ENCODE data around the gene NUTM1.

Gene NUTM1

DNA sequence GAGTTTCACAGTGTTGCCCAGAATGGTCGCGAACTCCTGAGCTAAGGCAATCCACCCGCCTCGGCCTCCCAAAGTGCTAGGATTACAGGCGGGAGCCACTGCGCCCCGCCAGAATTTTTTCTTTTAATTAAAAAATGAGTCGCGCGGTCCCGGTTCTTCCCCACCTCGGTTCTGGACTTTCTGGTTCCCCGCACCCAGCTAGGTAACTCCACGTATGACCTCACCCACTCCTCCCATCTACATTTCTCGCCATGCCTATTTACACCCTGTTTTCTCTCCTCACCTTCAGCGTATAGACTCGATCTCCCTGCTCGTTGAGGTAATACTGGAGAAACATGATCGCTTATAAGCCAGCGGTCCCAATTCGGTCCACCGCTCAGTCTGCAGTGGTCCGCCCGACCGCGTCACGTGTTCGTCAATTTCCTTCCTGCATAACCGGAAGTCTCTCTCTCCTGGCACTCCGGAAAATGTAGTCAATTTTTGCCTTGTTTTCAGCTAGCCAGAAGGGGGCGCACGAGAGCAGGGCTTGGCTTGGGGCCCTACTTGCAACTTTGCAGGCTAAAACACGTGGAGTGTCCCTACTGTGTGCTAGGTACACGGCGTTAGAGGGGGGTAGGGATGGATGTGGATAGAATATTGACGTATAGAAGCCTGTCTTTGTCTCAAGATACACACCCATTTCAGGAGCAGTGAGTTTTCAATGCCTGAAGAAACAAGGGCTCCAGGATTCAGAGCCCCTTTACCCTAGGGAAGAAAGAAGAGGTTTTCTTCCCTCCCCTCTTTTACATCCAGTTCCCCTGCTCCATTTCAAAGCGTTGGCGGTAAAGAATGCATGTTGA is at the start of gene NUTM1, which contains the start of gene NOP10 (continued):
- TF ChIP-seq ZBTB7A (tag by site-specific recombination; IDR thresholded peaks at IDR 0.05; ENCODE audit: low read depth): no peak
- TF ChIP-seq, protein P1, sequence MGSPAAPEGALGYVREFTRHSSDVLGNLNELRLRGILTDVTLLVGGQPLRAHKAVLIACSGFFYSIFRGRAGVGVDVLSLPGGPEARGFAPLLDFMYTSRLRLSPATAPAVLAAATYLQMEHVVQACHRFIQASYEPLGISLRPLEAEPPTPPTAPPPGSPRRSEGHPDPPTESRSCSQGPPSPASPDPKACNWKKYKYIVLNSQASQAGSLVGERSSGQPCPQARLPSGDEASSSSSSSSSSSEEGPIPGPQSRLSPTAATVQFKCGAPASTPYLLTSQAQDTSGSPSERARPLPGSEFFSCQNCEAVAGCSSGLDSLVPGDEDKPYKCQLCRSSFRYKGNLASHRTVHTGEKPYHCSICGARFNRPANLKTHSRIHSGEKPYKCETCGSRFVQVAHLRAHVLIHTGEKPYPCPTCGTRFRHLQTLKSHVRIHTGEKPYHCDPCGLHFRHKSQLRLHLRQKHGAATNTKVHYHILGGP (tag by site-specific recombination; IDR thresholded peaks at IDR 0.05): no peak
- TF ChIP-seq, protein P2, sequence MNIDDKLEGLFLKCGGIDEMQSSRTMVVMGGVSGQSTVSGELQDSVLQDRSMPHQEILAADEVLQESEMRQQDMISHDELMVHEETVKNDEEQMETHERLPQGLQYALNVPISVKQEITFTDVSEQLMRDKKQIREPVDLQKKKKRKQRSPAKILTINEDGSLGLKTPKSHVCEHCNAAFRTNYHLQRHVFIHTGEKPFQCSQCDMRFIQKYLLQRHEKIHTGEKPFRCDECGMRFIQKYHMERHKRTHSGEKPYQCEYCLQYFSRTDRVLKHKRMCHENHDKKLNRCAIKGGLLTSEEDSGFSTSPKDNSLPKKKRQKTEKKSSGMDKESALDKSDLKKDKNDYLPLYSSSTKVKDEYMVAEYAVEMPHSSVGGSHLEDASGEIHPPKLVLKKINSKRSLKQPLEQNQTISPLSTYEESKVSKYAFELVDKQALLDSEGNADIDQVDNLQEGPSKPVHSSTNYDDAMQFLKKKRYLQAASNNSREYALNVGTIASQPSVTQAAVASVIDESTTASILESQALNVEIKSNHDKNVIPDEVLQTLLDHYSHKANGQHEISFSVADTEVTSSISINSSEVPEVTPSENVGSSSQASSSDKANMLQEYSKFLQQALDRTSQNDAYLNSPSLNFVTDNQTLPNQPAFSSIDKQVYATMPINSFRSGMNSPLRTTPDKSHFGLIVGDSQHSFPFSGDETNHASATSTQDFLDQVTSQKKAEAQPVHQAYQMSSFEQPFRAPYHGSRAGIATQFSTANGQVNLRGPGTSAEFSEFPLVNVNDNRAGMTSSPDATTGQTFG (tag by site-specific recombination; IDR thresholded peaks at IDR 0.05; ENCODE audit: borderline replicate concordance): no peak
- TF ChIP-seq ZEB2 (tag by site-specific recombination; IDR thresholded peaks at IDR 0.05): peak; percentile 88
- TF ChIP-seq ZNF2 (tag by site-specific recombination; IDR thresholded peaks at IDR 0.05): peak; percentile 29; the same call in 1 of the 2 replicates
- TF ChIP-seq, protein P3, sequence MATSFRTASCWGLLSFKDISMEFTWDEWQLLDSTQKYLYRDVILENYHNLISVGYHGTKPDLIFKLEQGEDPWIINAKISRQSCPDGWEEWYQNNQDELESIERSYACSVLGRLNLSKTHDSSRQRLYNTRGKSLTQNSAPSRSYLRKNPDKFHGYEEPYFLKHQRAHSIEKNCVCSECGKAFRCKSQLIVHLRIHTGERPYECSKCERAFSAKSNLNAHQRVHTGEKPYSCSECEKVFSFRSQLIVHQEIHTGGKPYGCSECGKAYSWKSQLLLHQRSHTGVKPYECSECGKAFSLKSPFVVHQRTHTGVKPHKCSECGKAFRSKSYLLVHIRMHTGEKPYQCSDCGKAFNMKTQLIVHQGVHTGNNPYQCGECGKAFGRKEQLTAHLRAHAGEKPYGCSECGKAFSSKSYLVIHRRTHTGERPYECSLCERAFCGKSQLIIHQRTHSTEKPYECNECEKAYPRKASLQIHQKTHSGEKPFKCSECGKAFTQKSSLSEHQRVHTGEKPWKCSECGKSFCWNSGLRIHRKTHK (tag by site-specific recombination; IDR thresholded peaks at IDR 0.05): no peak
- TF ChIP-seq, protein P4, sequence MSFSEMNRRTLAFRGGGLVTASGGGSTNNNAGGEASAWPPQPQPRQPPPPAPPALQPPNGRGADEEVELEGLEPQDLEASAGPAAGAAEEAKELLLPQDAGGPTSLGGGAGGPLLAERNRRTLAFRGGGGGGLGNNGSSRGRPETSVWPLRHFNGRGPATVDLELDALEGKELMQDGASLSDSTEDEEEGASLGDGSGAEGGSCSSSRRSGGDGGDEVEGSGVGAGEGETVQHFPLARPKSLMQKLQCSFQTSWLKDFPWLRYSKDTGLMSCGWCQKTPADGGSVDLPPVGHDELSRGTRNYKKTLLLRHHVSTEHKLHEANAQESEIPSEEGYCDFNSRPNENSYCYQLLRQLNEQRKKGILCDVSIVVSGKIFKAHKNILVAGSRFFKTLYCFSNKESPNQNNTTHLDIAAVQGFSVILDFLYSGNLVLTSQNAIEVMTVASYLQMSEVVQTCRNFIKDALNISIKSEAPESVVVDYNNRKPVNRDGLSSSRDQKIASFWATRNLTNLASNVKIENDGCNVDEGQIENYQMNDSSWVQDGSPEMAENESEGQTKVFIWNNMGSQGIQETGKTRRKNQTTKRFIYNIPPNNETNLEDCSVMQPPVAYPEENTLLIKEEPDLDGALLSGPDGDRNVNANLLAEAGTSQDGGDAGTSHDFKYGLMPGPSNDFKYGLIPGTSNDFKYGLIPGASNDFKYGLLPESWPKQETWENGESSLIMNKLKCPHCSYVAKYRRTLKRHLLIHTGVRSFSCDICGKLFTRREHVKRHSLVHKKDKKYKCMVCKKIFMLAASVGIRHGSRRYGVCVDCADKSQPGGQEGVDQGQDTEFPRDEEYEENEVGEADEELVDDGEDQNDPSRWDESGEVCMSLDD (tag by site-specific recombination; IDR thresholded peaks at IDR 0.05): no peak
- peak; percentile 84 for TF ChIP-seq ZBTB21 (tag by site-specific recombination; IDR thresholded peaks at IDR 0.05)
- no peak for TF ChIP-seq ZNF670 (tag by site-specific recombination; IDR thresholded peaks at IDR 0.05; ENCODE audit: low read depth)
- TF ChIP-seq ZNF121 (tag by site-specific recombination; IDR thresholded peaks at IDR 0.05): no peak
- no peak for TF ChIP-seq RBAK (tag by site-specific recombination; IDR thresholded peaks at IDR 0.05)
- TF ChIP-seq, protein P5, sequence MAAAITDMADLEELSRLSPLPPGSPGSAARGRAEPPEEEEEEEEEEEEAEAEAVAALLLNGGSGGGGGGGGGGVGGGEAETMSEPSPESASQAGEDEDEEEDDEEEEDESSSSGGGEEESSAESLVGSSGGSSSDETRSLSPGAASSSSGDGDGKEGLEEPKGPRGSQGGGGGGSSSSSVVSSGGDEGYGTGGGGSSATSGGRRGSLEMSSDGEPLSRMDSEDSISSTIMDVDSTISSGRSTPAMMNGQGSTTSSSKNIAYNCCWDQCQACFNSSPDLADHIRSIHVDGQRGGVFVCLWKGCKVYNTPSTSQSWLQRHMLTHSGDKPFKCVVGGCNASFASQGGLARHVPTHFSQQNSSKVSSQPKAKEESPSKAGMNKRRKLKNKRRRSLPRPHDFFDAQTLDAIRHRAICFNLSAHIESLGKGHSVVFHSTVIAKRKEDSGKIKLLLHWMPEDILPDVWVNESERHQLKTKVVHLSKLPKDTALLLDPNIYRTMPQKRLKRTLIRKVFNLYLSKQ (tag by site-specific recombination; IDR thresholded peaks at IDR 0.05; ENCODE audit: borderline replicate concordance): no peak
- TF ChIP-seq ZNF24 (tag by site-specific recombination; IDR thresholded peaks at IDR 0.05): peak; percentile 55; the same call in 1 of the 2 replicates
- peak; percentile 67 for TF ChIP-seq SP7 (tag by site-specific recombination; IDR thresholded peaks at IDR 0.05)
- no peak for TF ChIP-seq ZNF571 (tag by site-specific recombination; IDR thresholded peaks at IDR 0.05)
- no peak for TF ChIP-seq ZNF785 (tag by site-specific recombination; IDR thresholded peaks at IDR 0.05)
- no peak for TF ChIP-seq ZNF10 (tag by site-specific recombination; IDR thresholded peaks at IDR 0.05)
- TF ChIP-seq ZNF660 (tag by site-specific recombination; IDR thresholded peaks at IDR 0.05): no peak; the same call in 1 of the 2 replicates
- TF ChIP-seq OVOL3 (tag by site-specific recombination; IDR thresholded peaks at IDR 0.05): no peak
- no peak for TF ChIP-seq ZNF132 (tag by site-specific recombination; IDR thresholded peaks at IDR 0.05; ENCODE audit: borderline replicate concordance)
- TF ChIP-seq, protein P6, sequence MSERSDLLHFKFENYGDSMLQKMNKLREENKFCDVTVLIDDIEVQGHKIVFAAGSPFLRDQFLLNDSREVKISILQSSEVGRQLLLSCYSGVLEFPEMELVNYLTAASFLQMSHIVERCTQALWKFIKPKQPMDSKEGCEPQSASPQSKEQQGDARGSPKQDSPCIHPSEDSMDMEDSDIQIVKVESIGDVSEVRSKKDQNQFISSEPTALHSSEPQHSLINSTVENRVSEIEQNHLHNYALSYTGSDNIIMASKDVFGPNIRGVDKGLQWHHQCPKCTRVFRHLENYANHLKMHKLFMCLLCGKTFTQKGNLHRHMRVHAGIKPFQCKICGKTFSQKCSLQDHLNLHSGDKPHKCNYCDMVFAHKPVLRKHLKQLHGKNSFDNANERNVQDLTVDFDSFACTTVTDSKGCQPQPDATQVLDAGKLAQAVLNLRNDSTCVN (tag by site-specific recombination; optimal IDR thresholded peaks at IDR 0.05): peak; percentile 32
- no peak for TF ChIP-seq ZNF221 (tag by site-specific recombination; IDR thresholded peaks at IDR 0.05; ENCODE audit: borderline replicate concordance)
- no peak for TF ChIP-seq ZNF610 (tag by site-specific recombination; IDR thresholded peaks at IDR 0.05; ENCODE audit: borderline replicate concordance)
- TF ChIP-seq FEZF1 (tag by site-specific recombination; IDR thresholded peaks at IDR 0.05): no peak
- TF ChIP-seq SCRT1 (tag by site-specific recombination; IDR thresholded peaks at IDR 0.05; ENCODE audit: borderline replicate concordance): no peak
- TF ChIP-seq ZSCAN23 (tag by site-specific recombination; IDR thresholded peaks at IDR 0.05): no peak
- TF ChIP-seq ZNF16 (tag by site-specific recombination; IDR thresholded peaks at IDR 0.05; ENCODE audit: low read depth): no peak
- no peak for TF ChIP-seq EGR2 (tag by site-specific recombination; IDR thresholded peaks at IDR 0.05; ENCODE audit: low read depth)
- 0 out of 2 replicates have a peak, but pooled peaks have one; percentile 42 for TF ChIP-seq ZNF184 (tag by site-specific recombination; IDR thresholded peaks at IDR 0.05)
- no peak for TF ChIP-seq ZNF239 (tag by site-specific recombination; IDR thresholded peaks at IDR 0.05)
